ENCODE results near the gene CRYBA1.
A peak's percentile ranks its signal among the peaks of the same experiment; 100 is the strongest.

CRYBA1 gene

DNA sequence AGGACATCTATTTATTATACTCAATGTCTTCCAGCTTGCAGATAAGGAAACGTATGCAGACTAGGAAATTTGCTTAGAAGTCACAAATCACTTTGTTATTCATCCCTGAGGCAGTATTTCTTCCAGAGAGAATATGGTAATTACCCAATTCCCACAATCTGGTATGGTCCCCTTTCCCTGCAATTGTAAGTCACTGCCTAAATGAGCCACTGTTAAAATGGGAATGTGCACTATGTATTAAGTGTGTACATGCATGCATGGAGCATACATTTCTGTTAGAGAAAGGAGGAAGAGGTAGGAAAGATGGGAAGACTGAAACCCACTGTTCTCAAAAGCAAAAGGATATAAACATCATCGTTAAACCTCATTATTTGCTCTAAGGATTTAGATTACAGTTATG lies 37.3 kb downstream of the CRYBA1 start:
- no peak for DNase-seq

DNA sequence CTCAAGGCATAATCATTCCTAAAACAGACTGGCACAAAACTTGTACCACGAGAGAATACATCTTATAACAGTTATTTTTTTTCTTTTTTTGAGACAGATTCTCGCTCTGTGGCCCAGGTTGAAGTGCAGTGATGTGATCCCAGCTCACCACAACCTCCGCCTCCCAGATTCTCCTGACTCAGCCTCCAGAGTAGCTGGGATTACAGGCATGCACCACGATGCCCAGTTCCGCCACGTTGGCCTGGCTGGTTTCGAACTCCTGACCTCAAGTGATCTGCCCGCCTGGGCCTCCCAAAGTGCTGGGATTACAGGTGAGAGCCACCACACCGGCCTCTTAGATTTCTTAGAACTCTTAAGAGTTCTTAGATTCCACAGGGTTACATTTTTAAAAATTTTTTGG lies 43.2 kb downstream of the CRYBA1 start:
- DNase-seq: no peak

DNA sequence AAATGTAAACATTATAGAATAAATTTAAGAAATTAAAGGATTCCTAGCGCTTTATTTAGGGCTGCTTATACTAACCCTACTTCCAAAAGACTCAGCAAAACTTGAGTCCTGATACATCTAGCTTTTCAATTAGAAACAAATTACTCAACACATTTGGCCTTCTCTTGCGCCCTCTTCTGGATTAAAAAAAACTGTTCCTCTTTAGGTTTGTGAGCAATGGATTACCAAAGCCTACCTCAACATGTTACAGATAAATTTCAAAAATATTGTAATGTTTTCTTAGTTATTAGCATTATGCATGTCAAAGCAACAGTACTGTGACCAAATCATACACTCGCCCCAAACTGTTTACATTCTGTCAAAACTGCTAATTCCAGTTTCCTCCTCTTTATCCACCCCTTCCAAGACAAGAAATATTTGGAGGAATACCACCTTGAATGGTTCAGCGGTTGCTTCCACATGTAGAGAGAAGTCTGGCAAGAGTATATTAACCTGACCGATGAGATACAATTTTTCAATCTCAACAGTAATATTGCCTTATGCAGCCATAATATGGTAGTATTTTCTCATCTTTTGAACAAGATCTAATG lies 44.6 kb downstream of the CRYBA1 start:
- DNase-seq: no peak

DNA sequence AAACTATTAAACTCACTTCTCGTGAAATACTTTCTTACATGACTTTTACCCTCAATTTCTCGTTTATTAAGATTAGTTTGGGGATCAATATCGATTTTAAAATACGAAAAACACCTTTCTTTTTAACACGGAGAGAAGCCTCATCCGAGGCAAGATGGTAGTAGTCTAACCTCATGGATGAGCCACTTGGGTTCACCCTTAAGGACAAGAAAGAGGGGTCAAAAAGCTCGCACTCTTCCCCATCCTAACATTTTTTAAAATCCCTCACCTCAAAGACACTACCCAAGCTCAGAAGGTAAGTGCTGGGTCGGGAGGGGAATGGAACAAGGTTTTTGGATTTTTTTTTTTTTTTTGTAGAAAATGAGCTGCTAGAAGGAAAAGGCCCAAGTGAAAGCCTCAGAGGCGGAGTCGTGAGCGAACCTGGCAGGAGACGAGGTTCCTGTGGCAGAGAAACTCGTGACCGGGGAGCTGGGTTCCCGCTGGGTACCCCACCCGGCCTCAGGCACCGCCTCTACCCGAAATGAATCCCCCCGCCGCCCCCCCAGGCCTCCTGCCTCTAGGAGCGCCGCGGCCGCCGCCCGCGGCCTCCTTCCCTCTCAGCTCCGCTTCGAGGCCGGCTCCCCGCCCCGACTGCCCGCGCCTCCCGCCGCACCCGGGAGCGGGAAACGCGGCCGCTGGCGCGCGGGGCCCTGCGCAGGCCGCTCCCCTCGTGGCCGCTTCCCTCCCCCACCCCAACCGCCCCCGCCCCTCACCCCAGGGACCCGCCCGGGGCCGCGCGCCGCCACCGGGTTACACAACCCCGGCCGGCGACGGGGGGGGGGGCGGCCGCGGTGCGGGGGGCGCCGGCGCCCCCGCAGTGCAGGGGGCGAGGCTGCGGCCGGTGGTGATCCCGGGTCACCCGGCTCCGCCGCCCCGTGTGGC lies 45.7 kb downstream of the CRYBA1 start:
- DNase-seq: peak; percentile 52

DNA sequence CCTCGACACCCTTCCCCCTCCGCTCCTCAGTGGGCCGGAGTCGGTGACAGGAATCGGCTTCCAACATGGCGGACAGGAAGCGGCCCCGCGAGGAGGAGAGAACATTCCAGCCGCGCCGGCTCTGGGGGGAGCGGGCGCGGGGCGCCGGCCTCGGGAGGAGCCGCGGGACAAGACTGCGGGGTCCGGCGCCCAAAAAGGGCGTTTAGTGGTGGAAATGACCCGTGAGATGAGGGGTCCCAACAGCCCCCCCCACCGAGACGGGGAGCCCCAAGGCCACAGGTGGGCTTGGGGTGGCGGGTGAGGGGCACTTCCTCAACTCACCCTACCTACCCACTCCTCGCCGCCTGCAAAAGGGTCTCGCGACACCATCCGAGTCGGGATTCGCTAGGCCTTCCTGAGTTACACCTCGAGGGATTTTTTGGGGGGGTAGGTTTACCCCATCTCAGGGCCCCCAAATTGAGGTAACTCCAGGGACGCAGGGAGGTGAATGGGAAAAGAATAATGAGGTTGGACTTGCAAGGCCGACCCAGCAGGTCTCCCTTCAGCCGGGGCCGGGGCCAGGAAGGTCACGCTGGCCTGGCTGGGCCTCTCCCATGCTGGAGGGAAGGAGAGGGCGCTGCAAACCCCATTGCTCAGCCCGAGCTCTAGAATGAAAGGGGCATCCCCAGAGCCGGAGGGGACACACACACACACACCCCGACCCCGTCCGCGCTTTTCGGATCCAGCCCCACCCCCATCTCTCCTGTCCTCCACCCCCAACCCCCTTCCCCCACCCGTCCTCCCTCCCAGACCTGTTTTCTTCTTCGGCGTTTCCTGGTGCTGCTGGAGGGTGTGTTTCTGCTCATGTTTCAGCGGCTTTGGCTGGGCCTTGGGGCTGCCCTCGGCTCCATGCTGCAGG lies 46.6 kb downstream of the CRYBA1 start:
- peak; percentile 41 for DNase-seq

DNA sequence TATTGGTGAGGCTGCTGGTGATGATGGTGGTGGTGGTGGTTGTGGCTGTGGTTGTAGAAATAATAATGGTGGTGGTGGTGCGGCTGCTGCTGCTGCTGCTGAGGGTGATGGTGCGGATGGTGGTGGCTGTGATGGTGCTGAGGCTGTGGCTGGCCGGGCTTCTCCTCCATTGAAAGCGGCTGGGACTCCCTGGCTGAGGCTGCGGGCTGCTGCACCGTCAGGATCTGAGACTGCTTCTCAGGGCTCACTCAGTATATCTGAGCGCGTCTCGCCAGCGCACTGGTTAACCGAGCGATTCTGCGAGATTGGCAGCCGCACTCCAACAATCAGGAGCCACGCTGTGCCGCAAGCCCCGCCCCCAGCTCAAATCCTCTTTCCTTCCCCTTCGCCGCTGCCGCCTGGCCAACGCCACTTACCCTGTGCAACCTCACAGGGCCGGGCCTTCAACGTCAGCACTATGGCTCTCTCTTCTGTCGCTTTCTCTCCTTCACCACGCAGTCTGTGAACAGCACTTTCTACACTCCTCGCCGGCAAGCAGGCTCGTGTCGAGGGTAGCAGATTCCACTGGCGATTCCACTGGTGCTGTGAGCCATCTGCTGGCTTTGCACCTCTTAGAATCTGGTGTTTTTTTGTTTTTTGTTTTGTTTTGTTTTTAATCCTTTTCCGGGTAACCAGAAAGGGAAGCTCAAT lies 47.4 kb downstream of the CRYBA1 start, which contains the start of gene NUFIP2:
NUFIP2 (minus strand) TSS at position 259 of the 690 bp plus-strand sequence; CDS start at position 170, 89 bp downstream.
- peak; percentile 96 for DNase-seq

DNA sequence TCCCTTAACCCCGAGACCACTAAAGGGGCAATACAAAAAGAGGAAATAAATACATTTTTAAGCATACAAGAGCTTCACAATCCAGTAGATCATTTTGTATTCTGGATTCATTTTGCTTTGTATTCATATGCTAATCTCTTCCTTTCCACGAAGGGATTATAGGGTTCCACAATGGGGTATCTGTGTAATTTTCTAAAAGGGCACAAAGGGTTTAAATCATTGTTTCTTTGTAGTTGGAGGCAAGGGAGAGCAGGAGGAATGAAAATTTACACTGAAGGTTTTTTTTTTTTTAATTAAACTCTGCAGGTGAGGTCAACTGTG lies 47.9 kb downstream of the CRYBA1 start:
- no peak for DNase-seq

DNA sequence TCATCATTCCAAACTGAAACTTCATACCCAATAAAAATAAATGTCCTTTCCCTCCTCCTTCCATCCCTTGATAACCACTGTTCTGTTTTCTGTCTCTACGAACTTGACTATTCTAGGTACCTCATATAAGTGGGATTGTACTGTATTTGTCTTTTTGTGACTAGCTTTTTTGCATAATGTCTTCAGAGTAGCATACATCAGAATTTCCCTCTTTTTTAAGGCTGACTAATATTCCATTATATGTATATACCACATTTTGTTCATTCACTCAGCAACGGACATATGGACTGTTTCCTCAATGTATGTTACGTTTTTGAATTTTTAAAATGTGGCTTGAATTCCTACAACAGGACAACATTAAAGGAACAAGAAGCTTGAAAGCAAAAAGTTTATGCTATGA lies 48.8 kb downstream of the CRYBA1 start:
- no peak for DNase-seq

DNA sequence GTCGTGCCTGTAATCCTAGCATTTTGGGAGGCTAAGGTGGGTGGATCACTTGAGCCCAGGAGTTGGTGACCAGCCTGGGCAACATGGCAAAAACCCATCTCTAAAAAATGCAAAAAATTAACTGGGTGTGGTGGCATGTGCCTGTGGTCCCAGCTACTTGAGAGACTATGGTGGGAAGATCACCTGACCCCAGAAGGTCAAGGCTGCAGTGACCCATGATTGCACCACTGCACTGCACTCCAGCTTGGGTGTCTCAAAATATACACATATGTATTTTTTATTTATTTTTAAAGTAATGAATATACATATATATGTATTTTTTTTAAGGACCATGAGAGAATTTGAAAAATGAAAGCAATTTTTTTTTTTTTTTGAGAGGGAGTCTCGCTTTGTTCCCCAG lies 52.4 kb downstream of the CRYBA1 start:
- DNase-seq: no peak

DNA sequence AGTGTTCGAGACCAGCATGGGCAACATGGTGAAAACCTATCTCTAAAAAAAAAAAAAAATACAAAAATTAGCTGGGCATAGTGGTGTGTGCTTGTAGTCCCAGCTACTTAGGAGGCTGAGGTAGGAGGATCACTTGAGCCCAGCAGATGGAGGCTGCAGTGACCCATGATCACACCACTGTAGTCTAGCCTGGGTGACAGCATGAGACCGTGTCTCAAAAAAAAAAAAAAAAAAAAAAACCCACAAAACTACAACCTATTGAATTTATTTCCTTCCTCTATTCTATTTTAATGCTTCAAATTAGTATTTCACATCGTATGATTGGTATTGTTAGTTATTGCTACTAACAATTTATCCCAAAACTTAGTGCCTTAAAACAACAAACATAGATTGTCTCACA lies 56.7 kb downstream of the CRYBA1 start:
- DNase-seq: no peak

Measured in activated effector memory CD4-positive, alpha-beta T cell treated with Interleukin-2 at 50 U/mL for 16 hours (primary cell).